Testis (tissue), 2 donors: ENCODE data around the gene TUBG2.

Experiments used
- POLR2A ChIP-seq: fragments of 450-650 bp; IDR thresholded peaks from one replicate; pipeline ENCODE4 v1.6.1; 2017; ENCODE audit warnings: antibody characterized with exemption, mild to moderate bottlenecking, moderate library complexity
- TF ChIP-seq, protein P1 (sequence below), 3 experiments: fragments of 450-650 bp in 2 of 3; fragments of 200-600 bp in 1 of 3; sonication (generic) in 1 of 3; IDR thresholded peaks; one replicate each; pipeline ENCODE4 v1.5.1; 2016 to 2019; ENCODE audit warnings: antibody characterized with exemption in 3 of 3, mild to moderate bottlenecking in 2 of 3, moderate library complexity in 1 of 3

GRCh38 chr17:42680331-42680808, 21.3 kb downstream of the TUBG2 start:
- TF ChIP-seq, protein P1, sequence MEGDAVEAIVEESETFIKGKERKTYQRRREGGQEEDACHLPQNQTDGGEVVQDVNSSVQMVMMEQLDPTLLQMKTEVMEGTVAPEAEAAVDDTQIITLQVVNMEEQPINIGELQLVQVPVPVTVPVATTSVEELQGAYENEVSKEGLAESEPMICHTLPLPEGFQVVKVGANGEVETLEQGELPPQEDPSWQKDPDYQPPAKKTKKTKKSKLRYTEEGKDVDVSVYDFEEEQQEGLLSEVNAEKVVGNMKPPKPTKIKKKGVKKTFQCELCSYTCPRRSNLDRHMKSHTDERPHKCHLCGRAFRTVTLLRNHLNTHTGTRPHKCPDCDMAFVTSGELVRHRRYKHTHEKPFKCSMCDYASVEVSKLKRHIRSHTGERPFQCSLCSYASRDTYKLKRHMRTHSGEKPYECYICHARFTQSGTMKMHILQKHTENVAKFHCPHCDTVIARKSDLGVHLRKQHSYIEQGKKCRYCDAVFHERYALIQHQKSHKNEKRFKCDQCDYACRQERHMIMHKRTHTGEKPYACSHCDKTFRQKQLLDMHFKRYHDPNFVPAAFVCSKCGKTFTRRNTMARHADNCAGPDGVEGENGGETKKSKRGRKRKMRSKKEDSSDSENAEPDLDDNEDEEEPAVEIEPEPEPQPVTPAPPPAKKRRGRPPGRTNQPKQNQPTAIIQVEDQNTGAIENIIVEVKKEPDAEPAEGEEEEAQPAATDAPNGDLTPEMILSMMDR (IDR thresholded peaks at IDR 0.05), result no peak
- no peak for TF ChIP-seq POLR2A
